GM12873 (cell line): ENCODE results near the gene ZFX.

Experiments used
- CTCF ChIP-seq: IDR thresholded peaks from 2 replicates; pipeline ENCODE4 v1.5.1; 2012; ENCODE audit warnings: low read depth, mild to moderate bottlenecking, moderate library complexity, low read length, control low read depth; ENCODE audit not compliant: insufficient read depth; ENCODE audit errors: missing control alignments

Gene ZFX

GRCh38 chrX:24154490-24155034 lies 5.0 kb downstream of the ZFX start:
- no peak for TF ChIP-seq CTCF

GRCh38 chrX:24156177-24156576 lies 6.6 kb downstream of the ZFX start:
- TF ChIP-seq CTCF: no peak

- TF ChIP-seq CTCF: no peak
Observed at GRCh38 chrX:24158881-24159280, 9.4 kb downstream of the ZFX start.

GRCh38 chrX:24166078-24166477 lies 16.5 kb downstream of the ZFX start:
- no peak for TF ChIP-seq CTCF

- no peak for TF ChIP-seq CTCF
Observed at GRCh38 chrX:24167719-24168472, 18.4 kb downstream of the ZFX start.

GRCh38 chrX:24168807-24169206 lies 19.3 kb downstream of the ZFX start:
- TF ChIP-seq CTCF: no peak

GRCh38 chrX:24169211-24169610 lies 19.7 kb downstream of the ZFX start:
- TF ChIP-seq CTCF: no peak
